Natural killer cell treated with Interleukin-12 subunit alpha and Interleukin-12 subunit beta and Interleukin-15 and Interleukin-18, amount 100 ng/mL, for 72 hours (primary cell): ENCODE measurements around the gene PRR29. TPM values are rescaled to one million over a fixed set of nuclear protein-coding genes. Genes with fewer than 3 reads are reported as not detected.

Source experiments
- ATAC-seq, 2 donors: fragments of 150-1000 bp; cut with Tn5 transposase in 1 of 2; sonication (Bioruptor Pico), chemical (Tn5 transposase) in 1 of 2; 2 replicates each; pipeline ENCODE4 v1.10.0; 2021
- DNase-seq: peaks from one replicate; pipeline ENCODE4 v3.0.0; 2022; ENCODE audit warnings: low spot score
- H3K27ac Mint-ChIP-seq, 2 donors: 1 replicate in 1 of 2; 2 replicates in 1 of 2; pipeline ENCODE4 v1.8.0; 2022; ENCODE audit warnings: mixed read lengths in 2 of 2, mild to moderate bottlenecking in 1 of 2, moderate library complexity in 1 of 2
- H3K27me3 Mint-ChIP-seq, 2 donors: 1 replicate in 1 of 2; 2 replicates in 1 of 2; pipeline ENCODE4 v1.8.0; 2022; ENCODE audit warnings: mixed read lengths in 2 of 2
- H3K36me3 Mint-ChIP-seq: one replicate; pipeline ENCODE4 v1.8.0; 2022; ENCODE audit warnings: mixed read lengths
- H3K4me1 Mint-ChIP-seq, 2 donors: 1 replicate in 1 of 2; 2 replicates in 1 of 2; pipeline ENCODE4 v1.8.0; 2022; ENCODE audit warnings: low read depth in 2 of 2, mixed read lengths in 2 of 2, mild to moderate bottlenecking in 1 of 2
- H3K4me3 Mint-ChIP-seq: one replicate; pipeline ENCODE4 v1.8.0; 2022; ENCODE audit warnings: mixed read lengths
- H3K9me3 Mint-ChIP-seq: 2 replicates; pipeline ENCODE4 v1.8.0; 2022; ENCODE audit warnings: mixed read lengths
- total RNA-seq, 2 donors: library from RNA; stranded (reverse); gene quantifications; one replicate each; pipeline ENCODE4 v1.2.3, GENCODE V29; 2022

Gene PRR29
- total RNA-seq, 2 donors from 2014 or later = 0.50 to 1.0 TPM

DNA sequence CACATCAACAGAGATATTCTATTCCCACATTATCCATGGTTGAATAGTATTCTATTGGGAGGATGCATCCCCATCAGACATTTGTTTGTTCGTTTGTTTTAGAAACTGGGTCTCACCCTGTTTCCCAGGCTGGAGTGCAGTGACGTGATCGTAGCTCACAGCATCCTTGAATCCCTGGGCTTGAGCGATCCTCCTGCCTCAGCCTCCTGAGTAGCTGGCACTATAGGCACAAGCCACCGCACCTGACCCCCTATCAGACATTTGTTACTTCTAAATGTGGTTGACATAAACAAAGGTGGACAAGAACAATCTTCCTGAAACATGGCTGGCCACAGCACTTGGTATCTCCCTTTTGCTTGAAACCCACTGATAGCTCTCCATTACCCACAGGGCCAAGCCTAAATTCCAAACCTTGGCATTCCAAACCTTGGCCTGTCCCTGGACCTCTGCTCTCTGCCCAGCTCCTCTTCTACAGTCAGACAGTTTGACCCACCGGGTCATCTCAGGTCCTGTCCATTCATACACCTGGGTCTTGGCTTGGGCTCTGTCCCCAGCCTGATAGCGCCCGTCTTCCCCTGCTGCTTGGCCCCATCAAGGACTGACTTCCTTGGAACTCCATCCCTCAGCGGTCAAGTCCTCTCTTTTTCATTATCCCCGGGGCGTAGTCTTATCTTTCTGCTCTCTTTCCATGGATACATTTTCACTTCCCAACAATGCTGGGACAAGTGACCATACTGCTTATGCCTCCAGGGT is 1.5 kb upstream of the PRR29 start:
- no peak for ATAC-seq
- H3K27me3 Mint-ChIP-seq = no peaks in the 10 kb centered on the region
- H3K4me3 Mint-ChIP-seq = no peak overlapping the region
- H3K9me3 Mint-ChIP-seq = no peaks in the 10 kb centered on the region
- peak overlapping the region in 1 of 2 donors; percentile 7 for H3K27ac Mint-ChIP-seq
- peak; percentile 44 for DNase-seq
- no peaks in the 10 kb centered on the region for H3K36me3 Mint-ChIP-seq
- H3K4me1 Mint-ChIP-seq = peaks cover 53 to 54% of the 10 kb centered on the region in 2 donors

DNA sequence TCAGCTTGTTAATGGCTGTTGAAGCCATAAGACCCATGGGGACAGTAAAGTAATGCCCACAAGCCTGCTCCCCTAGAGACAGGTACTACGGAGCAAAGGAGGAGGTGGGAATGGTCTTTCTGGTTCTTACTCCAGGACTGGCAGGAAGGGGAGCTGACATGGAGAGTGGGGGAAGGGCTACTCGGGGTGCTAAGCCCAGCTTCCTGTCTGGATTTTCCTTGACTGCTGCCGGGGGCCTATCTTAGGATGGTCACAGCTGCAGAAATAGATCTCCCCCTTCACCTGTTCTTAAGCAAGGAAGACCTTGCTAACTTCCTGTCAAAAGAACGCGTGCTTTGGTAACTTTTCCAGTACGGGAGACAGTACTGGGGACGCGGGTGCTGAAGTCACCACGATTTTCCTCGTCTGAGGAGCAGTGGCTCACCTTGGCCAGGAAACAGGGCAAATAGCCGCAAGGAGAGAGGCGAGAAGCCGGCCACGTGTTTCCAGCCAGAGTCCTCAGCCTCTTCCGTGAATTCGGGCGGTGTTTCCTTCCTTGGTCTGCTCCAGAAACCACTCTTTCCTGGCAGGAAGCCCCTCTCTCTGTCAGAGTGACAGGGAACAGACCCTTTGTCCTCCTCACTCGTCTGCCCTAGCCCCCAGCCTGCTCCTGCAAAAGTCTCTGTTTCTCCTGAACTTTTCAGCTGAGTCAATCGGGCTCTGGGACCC is 656 bp upstream of the PRR29 start:
- peak overlapping the region; percentile 82 for H3K4me3 Mint-ChIP-seq
- peak overlapping the region in 1 of 2 donors; percentile 60 for H3K27ac Mint-ChIP-seq
- DNase-seq (no peak), ATAC-seq (no peak)
- no peaks in the 10 kb centered on the region for H3K36me3 Mint-ChIP-seq
- no peaks in the 10 kb centered on the region for H3K27me3 Mint-ChIP-seq
- H3K9me3 Mint-ChIP-seq = no peaks in the 10 kb centered on the region
- peaks cover 44 to 45% of the 10 kb centered on the region in 2 donors for H3K4me1 Mint-ChIP-seq

GRCh38 chr17:63998721-63999679 is 849 bp downstream of the PRR29 start:
- Mint-ChIP-seq H3K4me3 (peak overlapping the region; percentile 82), H3K4me1 (peaks cover 35 to 36% of the 10 kb centered on the region in 2 donors), H3K27me3 (no peaks in the 10 kb centered on the region), H3K36me3 (no peaks in the 10 kb centered on the region), H3K9me3 (no peaks in the 10 kb centered on the region), H3K27ac (peak overlapping the region in 1 of 2 donors; percentile 37)
- DNase-seq = peak; percentile 58
- no peak for ATAC-seq

DNA sequence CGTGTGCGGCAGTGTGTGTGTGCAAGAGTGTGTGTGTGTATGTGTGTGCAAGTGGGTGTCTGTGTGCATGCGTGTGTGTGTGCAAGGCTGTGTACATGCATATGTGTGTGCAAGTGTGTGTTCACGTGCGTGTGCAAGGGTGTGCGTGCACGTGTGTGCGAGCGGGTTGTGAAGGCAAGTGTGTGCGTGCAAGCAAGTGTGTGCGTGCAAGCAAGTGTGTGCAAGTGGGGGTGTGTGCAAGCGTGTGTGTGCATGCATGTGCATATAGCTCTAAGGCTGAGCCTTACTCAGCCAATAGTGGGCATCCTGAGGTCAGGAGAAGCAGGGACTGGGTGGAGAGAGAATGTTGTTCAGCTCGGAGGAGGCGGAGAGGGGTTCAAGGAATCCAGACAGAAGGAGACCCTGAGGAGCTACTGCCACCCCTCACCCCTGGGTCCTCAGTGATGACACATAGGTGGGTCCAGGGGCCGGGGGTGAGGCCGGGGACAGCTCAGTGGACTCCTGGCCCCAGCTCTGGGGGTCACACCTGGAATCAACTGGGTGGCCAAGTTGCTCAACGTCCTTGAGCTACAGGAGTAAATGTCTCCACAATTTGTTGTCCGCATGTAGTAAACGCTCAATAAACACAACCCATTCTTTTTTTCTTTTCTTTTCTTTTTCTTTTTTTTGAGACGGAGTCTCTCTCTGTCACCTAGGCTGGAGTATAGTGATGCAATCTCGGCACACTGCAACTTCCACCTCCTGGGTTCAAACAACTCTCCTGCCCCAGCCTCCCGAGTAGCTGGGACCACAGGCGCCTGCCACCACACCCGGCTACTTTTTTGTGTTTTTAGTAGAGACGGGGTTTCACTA is 1.8 kb downstream of the PRR29 start:
- Mint-ChIP-seq H3K27ac (peak overlapping the region in 1 of 2 donors; percentile 37), H3K36me3 (no peaks in the 10 kb centered on the region), H3K4me1 (peaks cover 29 to 32% of the 10 kb centered on the region in 2 donors), H3K4me3 (peak overlapping the region; percentile 82), H3K9me3 (no peaks in the 10 kb centered on the region), H3K27me3 (no peaks in the 10 kb centered on the region)
- DNase-seq (no peak), ATAC-seq (no peak)

DNA sequence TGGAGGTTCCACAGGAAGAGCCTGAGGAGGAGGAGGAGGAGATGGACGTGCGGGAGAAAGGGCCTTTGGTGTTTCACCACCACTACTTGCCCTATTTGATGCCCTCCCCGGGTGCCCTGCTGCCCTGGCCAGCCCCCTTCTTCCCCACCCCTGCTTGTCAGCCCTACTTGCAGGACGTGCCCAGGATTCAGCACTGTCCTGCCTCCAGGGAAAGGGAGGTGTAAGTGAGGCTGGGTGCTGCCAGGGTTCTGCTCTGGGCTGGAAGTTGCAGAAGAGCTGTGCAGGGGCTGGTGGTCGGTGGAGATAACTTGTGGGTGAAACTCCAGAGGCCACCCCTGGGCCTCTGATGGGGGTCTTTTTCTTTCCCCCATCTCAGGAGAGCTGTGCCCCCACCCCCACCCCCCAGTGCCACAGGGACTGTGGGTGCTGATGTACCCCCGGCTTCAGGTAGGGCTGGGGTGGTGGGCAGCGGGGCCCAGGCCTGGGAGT is 3.0 kb downstream of the PRR29 start:
- no peaks in the 10 kb centered on the region for H3K27me3 Mint-ChIP-seq
- ATAC-seq = no peak
- H3K27ac Mint-ChIP-seq = no peak overlapping the region
- H3K9me3 Mint-ChIP-seq = no peaks in the 10 kb centered on the region
- no peaks in the 10 kb centered on the region for H3K36me3 Mint-ChIP-seq
- DNase-seq = no peak
- H3K4me3 Mint-ChIP-seq = no peak overlapping the region
- peaks cover 23 to 31% of the 10 kb centered on the region in 2 donors for H3K4me1 Mint-ChIP-seq

DNA sequence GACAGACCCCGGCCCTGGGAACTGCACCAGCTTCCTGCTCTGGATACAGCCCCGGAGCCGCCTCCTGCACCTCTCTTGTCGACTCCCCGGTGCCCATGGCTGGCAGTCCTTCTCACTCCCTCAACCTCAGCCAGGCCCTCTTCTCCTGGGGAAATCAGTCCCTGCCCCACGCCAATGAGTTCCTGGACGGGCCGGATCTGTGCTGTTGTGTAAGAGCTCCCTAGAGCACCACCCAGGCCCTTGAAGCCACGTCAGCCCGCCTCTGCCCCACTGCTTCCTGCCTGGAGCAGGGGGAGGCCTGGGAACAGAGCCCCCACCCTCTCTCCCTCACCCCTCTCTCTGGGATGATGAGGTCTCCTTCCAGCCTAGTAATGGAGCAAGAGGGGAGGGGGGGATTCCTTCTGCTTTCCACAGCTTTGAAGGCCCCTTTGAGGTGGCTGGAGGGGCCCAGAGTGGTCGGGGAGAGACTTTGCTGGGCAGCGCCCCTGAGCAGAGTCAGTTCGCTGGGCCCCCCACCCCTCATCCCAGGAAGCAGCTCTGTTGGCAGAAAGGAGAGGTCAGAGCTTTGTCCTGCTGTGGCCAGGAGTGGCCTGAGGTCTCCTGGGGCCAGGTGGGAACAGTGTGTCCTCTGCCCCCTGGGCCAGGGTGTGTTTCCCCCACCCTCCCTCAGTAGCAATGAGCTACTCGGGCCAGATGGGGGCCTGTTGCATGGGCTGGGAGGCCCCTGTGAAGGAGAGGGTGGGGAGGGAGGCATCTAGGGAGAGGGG is 3.8 kb downstream of the PRR29 start:
- Mint-ChIP-seq H3K4me1 (peaks cover 23 to 25% of the 10 kb centered on the region in 2 donors), H3K27ac (no peak overlapping the region), H3K27me3 (no peaks in the 10 kb centered on the region), H3K4me3 (no peak overlapping the region), H3K9me3 (no peaks in the 10 kb centered on the region), H3K36me3 (no peaks in the 10 kb centered on the region)
- DNase-seq (no peak), ATAC-seq (no peak)

GRCh38 chr17:64002658-64003525 is 4.7 kb downstream of the PRR29 start:
- ATAC-seq (no peak), DNase-seq (no peak)
- H3K27ac Mint-ChIP-seq = no peak overlapping the region

DNA sequence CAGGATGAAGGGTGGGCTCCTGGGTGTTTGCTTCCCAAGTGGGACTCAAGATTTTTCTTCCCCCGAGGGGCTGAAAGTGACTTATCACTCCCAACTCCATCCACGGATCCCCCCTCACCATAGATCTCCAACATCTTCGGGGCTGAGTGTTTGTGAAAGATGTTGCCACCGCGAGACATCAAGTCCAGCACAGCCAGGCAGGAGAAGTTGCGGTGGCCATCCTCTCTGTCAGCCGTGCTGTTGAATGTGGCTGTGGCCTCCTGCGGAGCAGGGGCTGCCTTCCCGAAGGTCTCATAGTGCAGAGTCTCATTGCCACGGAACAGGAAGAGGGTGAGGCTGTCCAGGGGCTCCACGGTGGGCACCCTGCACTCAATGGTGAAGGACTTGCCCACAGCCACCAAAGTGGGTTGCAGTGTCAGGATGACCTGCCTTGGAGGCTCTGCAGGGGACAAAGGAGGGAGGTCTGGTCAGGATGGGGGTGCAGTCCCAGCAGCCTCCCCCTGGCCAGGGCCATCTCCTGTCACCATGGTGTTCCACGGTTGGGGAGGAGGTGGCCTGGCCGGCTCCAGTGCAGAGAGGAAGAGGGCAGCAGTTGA is 5.5 kb downstream of the PRR29 start:
- H3K9me3 Mint-ChIP-seq = no peaks in the 10 kb centered on the region
- H3K36me3 Mint-ChIP-seq = no peaks in the 10 kb centered on the region
- no peaks in the 10 kb centered on the region for H3K27me3 Mint-ChIP-seq
- DNase-seq (peak; percentile 51), ATAC-seq (no peak)
- no peak overlapping the region for H3K4me3 Mint-ChIP-seq
- H3K4me1 Mint-ChIP-seq = peaks cover 19 to 20% of the 10 kb centered on the region in 2 donors
- H3K27ac Mint-ChIP-seq = no peak overlapping the region

More at GRCh38 chr17:64002658-64003525, 4.7 kb downstream of the PRR29 start:
- H3K27me3 Mint-ChIP-seq = no peaks in the 10 kb centered on the region
- H3K9me3 Mint-ChIP-seq = no peaks in the 10 kb centered on the region
- H3K36me3 Mint-ChIP-seq = no peaks in the 10 kb centered on the region
- no peak overlapping the region for H3K4me3 Mint-ChIP-seq
- peaks cover 20% of the 10 kb centered on the region in 2 donors for H3K4me1 Mint-ChIP-seq

- Mint-ChIP-seq H3K4me1 (peaks cover 20 to 24% of the 10 kb centered on the region in 2 donors), H3K4me3 (no peak overlapping the region), H3K36me3 (no peaks in the 10 kb centered on the region), H3K27ac (no peak overlapping the region), H3K9me3 (no peaks in the 10 kb centered on the region), H3K27me3 (no peaks in the 10 kb centered on the region)
- ATAC-seq (no peak), DNase-seq (no peak)
Measured at GRCh38 chr17:64004218-64004770, 6.1 kb downstream of the PRR29 start.

GRCh38 chr17:64004903-64005733 is 7.0 kb downstream of the PRR29 start:
- DNase-seq (peak; percentile 57), ATAC-seq (no peak)
- H3K9me3 Mint-ChIP-seq = no peaks in the 10 kb centered on the region
- peaks cover 21 to 27% of the 10 kb centered on the region in 2 donors for H3K4me1 Mint-ChIP-seq
- H3K36me3 Mint-ChIP-seq = no peaks in the 10 kb centered on the region
- no peak overlapping the region for H3K4me3 Mint-ChIP-seq
- peak overlapping the region in 1 of 2 donors; percentile 58 for H3K27ac Mint-ChIP-seq
- no peaks in the 10 kb centered on the region for H3K27me3 Mint-ChIP-seq
